ENCODE results near the gene MYO9B. TPM values are rescaled to one million over a fixed set of nuclear protein-coding genes. Genes with fewer than 3 reads are reported as not detected.

The MYO9B gene
- total and polyA plus RNA-seq, 9 of the 15 experiments (the other 6 are each of a cell fraction or from before 2014, with no cell fraction given) = 2.4 to 77.6 (median 23.0) TPM

DNA sequence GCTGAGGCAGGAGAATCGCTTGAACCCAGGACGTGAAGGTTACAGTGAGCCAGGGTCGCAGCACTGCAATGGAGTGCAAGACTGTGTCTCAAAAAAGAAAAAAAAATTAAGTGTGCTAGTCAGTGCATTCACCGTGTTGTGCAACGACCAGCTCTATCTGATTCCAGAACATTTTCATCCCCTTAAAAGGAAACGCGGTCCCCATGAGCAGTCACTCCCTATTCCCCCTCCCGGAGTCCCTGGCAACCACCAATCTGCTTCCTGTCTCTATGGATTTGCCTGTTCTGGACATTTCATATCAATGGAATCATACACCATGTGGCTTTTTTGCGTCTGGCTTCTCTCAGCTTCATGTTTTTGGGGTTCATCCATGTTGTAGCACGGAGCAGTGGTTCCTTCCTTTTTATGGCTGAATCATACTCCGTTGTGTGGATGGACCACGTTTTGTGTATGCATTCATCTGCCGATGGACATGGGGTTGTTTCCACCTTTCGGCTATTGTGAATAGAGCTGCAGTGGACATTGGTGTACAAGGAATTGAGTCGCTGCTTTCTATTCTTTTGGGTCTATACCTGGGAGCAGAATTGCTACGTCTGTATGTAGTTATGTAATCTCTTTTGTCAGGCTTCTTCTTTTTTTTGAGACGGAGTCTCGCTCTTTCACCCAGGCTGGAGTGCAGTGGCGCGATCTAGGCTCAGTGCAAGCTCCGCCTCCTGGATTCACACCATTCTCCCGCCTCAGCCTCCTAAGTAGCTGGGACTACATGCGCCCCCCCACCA lies 19.8 kb downstream of the MYO9B start (continued):
- TF ChIP-seq ZNF282 (CRISPR knock-in tag; IDR thresholded peaks at IDR 0.05) (no peak), GTF2E2 (tag; IDR thresholded peaks at IDR 0.05) (no peak), SOX6 (IDR thresholded peaks at IDR 0.05) (no peak), TEAD2 (tag; IDR thresholded peaks at IDR 0.05) (no peak), FOXA3 (CRISPR knock-in tag; conservative IDR thresholded peaks at IDR 0.05 in 1 of 2, IDR thresholded peaks at IDR 0.05 in 1 of 2) (no peak), STAT5B (CRISPR knock-in tag; IDR thresholded peaks at IDR 0.05) (no peak), ELF2 (CRISPR knock-in tag; IDR thresholded peaks at IDR 0.05) (no peak)
- TF ChIP-seq, protein P1, sequence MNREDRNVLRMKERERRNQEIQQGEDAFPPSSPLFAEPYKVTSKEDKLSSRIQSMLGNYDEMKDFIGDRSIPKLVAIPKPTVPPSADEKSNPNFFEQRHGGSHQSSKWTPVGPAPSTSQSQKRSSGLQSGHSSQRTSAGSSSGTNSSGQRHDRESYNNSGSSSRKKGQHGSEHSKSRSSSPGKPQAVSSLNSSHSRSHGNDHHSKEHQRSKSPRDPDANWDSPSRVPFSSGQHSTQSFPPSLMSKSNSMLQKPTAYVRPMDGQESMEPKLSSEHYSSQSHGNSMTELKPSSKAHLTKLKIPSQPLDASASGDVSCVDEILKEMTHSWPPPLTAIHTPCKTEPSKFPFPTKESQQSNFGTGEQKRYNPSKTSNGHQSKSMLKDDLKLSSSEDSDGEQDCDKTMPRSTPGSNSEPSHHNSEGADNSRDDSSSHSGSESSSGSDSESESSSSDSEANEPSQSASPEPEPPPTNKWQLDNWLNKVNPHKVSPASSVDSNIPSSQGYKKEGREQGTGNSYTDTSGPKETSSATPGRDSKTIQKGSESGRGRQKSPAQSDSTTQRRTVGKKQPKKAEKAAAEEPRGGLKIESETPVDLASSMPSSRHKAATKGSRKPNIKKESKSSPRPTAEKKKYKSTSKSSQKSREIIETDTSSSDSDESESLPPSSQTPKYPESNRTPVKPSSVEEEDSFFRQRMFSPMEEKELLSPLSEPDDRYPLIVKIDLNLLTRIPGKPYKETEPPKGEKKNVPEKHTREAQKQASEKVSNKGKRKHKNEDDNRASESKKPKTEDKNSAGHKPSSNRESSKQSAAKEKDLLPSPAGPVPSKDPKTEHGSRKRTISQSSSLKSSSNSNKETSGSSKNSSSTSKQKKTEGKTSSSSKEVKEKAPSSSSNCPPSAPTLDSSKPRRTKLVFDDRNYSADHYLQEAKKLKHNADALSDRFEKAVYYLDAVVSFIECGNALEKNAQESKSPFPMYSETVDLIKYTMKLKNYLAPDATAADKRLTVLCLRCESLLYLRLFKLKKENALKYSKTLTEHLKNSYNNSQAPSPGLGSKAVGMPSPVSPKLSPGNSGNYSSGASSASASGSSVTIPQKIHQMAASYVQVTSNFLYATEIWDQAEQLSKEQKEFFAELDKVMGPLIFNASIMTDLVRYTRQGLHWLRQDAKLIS (CRISPR knock-in tag; IDR thresholded peaks at IDR 0.05) = no peak
- TF ChIP-seq, protein P2, sequence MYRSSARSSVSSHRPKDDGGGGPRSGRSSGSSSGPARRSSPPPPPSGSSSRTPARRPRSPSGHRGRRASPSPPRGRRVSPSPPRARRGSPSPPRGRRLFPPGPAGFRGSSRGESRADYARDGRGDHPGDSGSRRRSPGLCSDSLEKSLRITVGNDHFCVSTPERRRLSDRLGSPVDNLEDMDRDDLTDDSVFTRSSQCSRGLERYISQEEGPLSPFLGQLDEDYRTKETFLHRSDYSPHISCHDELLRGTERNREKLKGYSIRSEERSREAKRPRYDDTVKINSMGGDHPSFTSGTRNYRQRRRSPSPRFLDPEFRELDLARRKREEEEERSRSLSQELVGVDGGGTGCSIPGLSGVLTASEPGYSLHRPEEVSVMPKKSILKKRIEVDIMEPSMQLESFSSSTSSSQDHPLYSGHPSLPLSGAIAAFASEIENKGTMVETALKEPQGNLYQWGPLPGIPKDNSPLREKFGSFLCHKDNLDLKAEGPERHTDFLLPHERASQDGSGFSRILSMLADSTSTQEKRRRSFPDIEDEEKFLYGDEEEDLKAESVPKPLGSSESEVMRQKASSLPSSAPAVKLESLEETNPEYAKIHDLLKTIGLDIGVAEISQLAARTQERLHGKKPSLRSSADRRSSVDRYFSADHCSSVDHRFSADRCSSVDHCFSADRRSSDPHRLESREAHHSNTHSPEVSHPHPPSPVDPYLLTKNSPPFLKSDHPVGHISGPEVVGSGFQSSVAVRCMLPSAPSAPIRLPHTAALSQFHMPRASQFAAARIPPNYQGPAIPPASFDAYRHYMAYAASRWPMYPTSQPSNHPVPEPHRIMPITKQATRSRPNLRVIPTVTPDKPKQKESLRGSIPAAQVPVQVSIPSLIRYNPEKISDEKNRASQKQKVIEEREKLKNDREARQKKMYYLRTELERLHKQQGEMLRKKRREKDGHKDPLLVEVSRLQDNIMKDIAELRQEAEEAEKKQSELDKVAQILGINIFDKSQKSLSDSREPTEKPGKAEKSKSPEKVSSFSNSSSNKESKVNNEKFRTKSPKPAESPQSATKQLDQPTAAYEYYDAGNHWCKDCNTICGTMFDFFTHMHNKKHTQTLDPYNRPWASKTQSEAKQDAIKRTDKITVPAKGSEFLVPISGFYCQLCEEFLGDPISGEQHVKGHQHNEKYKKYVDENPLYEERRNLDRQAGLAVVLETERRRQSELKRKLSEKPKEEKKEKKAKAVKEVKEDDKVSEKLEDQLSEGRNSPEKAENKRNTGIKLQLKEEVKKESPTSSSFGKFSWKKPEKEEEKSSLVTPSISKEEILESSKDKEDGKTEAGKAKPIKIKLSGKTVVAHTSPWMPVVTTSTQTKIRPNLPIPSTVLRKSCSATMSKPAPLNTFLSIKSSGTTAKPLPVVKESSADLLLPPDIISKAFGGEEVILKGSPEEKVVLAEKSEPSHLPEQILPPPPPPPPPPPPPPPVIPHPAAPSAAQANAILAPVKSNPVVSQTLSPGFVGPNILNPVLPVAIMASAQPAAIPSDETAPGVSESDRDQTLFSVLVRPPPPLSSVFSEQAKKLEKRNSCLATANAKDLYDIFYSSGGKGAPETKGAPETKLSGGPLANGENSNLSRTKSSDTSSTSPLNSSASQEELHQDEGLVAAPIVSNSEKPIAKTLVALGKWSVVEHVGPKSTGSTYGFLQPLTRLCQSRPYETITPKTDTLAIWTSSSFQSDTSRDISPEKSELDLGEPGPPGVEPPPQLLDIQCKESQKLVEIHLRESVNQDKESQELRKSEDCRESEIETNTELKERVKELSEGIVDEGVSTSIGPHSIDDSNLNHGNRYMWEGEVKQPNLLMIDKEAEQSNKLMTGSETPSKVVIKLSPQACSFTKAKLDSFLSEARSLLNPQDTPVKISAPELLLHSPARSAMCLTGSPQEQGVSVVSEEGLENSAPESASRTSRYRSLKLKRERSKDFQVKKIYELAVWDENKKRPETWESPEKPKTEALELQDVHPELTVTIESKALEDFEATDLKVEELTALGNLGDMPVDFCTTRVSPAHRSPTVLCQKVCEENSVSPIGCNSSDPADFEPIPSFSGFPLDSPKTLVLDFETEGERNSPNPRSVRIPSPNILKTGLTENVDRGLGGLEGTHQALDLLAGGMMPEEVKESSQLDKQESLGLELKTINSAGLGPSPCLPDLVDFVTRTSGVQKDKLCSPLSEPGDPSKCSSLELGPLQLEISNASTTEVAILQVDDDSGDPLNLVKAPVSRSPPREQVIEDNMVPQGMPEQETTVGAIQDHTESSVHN (IDR thresholded peaks at IDR 0.05; ENCODE audit: borderline replicate concordance in 1 of 2, low read depth in 1 of 2) = no peak
- TF ChIP-seq, protein P3, sequence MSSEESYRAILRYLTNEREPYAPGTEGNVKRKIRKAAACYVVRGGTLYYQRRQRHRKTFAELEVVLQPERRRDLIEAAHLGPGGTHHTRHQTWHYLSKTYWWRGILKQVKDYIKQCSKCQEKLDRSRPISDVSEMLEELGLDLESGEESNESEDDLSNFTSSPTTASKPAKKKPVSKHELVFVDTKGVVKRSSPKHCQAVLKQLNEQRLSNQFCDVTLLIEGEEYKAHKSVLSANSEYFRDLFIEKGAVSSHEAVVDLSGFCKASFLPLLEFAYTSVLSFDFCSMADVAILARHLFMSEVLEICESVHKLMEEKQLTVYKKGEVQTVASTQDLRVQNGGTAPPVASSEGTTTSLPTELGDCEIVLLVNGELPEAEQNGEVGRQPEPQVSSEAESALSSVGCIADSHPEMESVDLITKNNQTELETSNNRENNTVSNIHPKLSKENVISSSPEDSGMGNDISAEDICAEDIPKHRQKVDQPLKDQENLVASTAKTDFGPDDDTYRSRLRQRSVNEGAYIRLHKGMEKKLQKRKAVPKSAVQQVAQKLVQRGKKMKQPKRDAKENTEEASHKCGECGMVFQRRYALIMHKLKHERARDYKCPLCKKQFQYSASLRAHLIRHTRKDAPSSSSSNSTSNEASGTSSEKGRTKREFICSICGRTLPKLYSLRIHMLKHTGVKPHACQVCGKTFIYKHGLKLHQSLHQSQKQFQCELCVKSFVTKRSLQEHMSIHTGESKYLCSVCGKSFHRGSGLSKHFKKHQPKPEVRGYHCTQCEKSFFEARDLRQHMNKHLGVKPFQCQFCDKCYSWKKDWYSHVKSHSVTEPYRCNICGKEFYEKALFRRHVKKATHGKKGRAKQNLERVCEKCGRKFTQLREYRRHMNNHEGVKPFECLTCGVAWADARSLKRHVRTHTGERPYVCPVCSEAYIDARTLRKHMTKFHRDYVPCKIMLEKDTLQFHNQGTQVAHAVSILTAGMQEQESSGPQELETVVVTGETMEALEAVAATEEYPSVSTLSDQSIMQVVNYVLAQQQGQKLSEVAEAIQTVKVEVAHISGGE (CRISPR knock-in tag; IDR thresholded peaks at IDR 0.05) = peak in 1 of 3 experiments; percentile 39; a peak in 1 of 6 replicates
